Measurements from ENCODE around the gene SOS2. TPM values are rescaled to one million over a fixed set of nuclear protein-coding genes. Genes with fewer than 3 reads are reported as not detected.

Gene SOS2
- polyA plus RNA-seq, 3 donors = 9.3 to 24.3 (median 12.0) TPM

- H3K9me3 ChIP-seq (replicated peaks in 1 of 2; ENCODE audit: control insufficient read depth in 1 of 2, insufficient read depth in 1 of 2, low read length in 2 of 2) = no peaks in the 10 kb centered on the region
- WGBS (ENCODE audit: insufficient coverage) = no CpG with 5 or more reads among the region's 2 CpGs
Measured at GRCh38 chr14:50215416-50215815, 16.0 kb downstream of the SOS2 start.

GRCh38 chr14:50213795-50214194 is 17.6 kb downstream of the SOS2 start:
- Histone ChIP-seq H3K27ac (ENCODE audit: low read depth in 1 of 2, low read length in 2 of 2) (no peak overlapping the region), H3K27me3 (ENCODE audit: control insufficient read depth in 2 of 2, insufficient read depth in 2 of 2, low read length in 2 of 2) (no peaks in the 10 kb centered on the region), H3K4me1 (ENCODE audit: control insufficient read depth in 1 of 2, insufficient read depth in 2 of 2, low read length in 2 of 2) (no peaks in the 10 kb centered on the region), H4K20me1 (ENCODE audit: insufficient read depth, low read length) (peaks cover 100% of the 10 kb centered on the region), H3K79me2 (ENCODE audit: insufficient read depth, low read length) (peaks cover 99% of the 10 kb centered on the region), H3K9ac (ENCODE audit: insufficient read depth, low read length, poor library complexity, severe bottlenecking) (no peak overlapping the region), H3K4me3 (replicated peaks in 1 of 3; ENCODE audit: low read depth in 2 of 3, low read length in 3 of 3) (no peak overlapping the region), H3K9me3 (replicated peaks in 1 of 2; ENCODE audit: control insufficient read depth in 1 of 2, insufficient read depth in 1 of 2, low read length in 2 of 2) (no peaks in the 10 kb centered on the region), H2AFZ (ENCODE audit: insufficient read depth, low read depth, low read length, poor library complexity, severe bottlenecking) (no peak overlapping the region), H3K4me2 (replicated peaks; ENCODE audit: extremely low read depth, low read length, poor library complexity, severe bottlenecking) (no peak overlapping the region), H3K36me3 (replicated peaks in 1 of 2; ENCODE audit: control insufficient read depth in 1 of 2, insufficient read depth in 2 of 2, low read length in 2 of 2) (peaks cover 0 to 7% of the 10 kb centered on the region in 2 donors)
- no CpG with 5 or more reads among the region's 2 CpGs for WGBS (ENCODE audit: insufficient coverage)
- no peak for DNase-seq
- Mint-ChIP-seq H3K4me1 (peaks cover 3% of the 10 kb centered on the region), H3K4me3 (no peak overlapping the region), H3K9me3 (no peaks in the 10 kb centered on the region), H3K27me3 (ENCODE audit: low read depth in 3 of 3) (no peaks in the 10 kb centered on the region), H3K27ac (no peak overlapping the region), H3K36me3 (peaks cover 5 to 22% of the 10 kb centered on the region in 2 donors)
- TF ChIP-seq CTCF (IDR thresholded peaks at IDR 0.05) = no peak
- intact Hi-C loops (cut with micrococcal nuclease) = no loop called here

More at GRCh38 chr14:50215416-50215815, 16.0 kb downstream of the SOS2 start:
- no peak overlapping the region for H3K9ac ChIP-seq (ENCODE audit: insufficient read depth, low read length, poor library complexity, severe bottlenecking)
- no peak overlapping the region for H3K4me3 ChIP-seq (replicated peaks in 1 of 3; ENCODE audit: low read depth in 2 of 3, low read length in 3 of 3)
- H4K20me1 ChIP-seq (ENCODE audit: insufficient read depth, low read length) = peaks cover 100% of the 10 kb centered on the region
- Mint-ChIP-seq H3K27ac (no peak overlapping the region), H3K4me3 (no peak overlapping the region), H3K27me3 (ENCODE audit: low read depth in 3 of 3) (no peaks in the 10 kb centered on the region), H3K36me3 (peaks cover 2 to 29% of the 10 kb centered on the region in 2 donors), H3K9me3 (no peaks in the 10 kb centered on the region), H3K4me1 (peaks cover 8% of the 10 kb centered on the region)
- H2AFZ ChIP-seq (ENCODE audit: insufficient read depth, low read depth, low read length, poor library complexity, severe bottlenecking) = no peak overlapping the region
- H3K4me2 ChIP-seq (replicated peaks; ENCODE audit: extremely low read depth, low read length, poor library complexity, severe bottlenecking) = no peak overlapping the region
- peaks cover 99% of the 10 kb centered on the region for H3K79me2 ChIP-seq (ENCODE audit: insufficient read depth, low read length)
- no peaks in the 10 kb centered on the region for H3K4me1 ChIP-seq (ENCODE audit: control insufficient read depth in 1 of 2, insufficient read depth in 2 of 2, low read length in 2 of 2)
- intact Hi-C loops (cut with micrococcal nuclease) = no loop called here
- DNase-seq = no peak
- peaks cover 0 to 7% of the 10 kb centered on the region in 2 donors for H3K36me3 ChIP-seq (replicated peaks in 1 of 2; ENCODE audit: control insufficient read depth in 1 of 2, insufficient read depth in 2 of 2, low read length in 2 of 2)
- no peak for TF ChIP-seq CTCF (IDR thresholded peaks at IDR 0.05)
- no peaks in the 10 kb centered on the region for H3K27me3 ChIP-seq (ENCODE audit: control insufficient read depth in 2 of 2, insufficient read depth in 2 of 2, low read length in 2 of 2)
- H3K27ac ChIP-seq (ENCODE audit: low read depth in 1 of 2, low read length in 2 of 2) = no peak overlapping the region

Data from CD14-positive monocyte (primary cell).